ENCODE measurements around the gene CEP290.
A peak's percentile ranks its signal among the peaks of the same experiment; 100 is the strongest.
"Not testable (repeated sequence)": the region's sequence is repeated elsewhere in the genome, so short reads cannot be mapped to it uniquely, and the experiment has no call there.

Gene CEP290

DNA sequence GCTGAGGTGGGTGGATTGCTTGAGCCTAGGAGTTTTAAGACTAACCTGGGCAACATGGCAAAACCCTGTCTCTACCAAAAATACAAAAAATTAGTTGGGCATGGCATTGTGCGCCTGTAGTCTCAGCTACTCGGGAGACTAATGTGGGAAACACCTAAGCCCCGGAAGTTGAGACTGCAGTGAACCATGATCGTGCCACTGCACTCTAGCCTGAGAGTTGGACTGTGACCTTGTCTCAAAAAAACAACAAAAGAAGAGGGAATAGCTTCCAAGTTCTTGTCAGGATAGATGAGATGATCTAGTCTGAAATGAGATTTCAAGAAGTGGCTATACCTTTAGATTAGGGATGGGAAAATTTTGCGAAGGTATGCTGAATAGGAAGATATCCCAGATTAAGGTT is 97.9 kb downstream of the CEP290 start:
- POLR2A ChIA-PET = no interaction called here
- CTCF ChIA-PET = interaction anchor here (3.1 kb wide), 1 partner anchor 8 kb away, joined by 11 read pairs; no protein-coding TSS in a partner anchor
- no peak for DNase-seq (ENCODE audit: low read depth, low spot score)
- no peak overlapping the region for H3K4me3 ChIP-seq (ENCODE audit: low read depth, low read length)
- TF ChIP-seq, protein P1, sequence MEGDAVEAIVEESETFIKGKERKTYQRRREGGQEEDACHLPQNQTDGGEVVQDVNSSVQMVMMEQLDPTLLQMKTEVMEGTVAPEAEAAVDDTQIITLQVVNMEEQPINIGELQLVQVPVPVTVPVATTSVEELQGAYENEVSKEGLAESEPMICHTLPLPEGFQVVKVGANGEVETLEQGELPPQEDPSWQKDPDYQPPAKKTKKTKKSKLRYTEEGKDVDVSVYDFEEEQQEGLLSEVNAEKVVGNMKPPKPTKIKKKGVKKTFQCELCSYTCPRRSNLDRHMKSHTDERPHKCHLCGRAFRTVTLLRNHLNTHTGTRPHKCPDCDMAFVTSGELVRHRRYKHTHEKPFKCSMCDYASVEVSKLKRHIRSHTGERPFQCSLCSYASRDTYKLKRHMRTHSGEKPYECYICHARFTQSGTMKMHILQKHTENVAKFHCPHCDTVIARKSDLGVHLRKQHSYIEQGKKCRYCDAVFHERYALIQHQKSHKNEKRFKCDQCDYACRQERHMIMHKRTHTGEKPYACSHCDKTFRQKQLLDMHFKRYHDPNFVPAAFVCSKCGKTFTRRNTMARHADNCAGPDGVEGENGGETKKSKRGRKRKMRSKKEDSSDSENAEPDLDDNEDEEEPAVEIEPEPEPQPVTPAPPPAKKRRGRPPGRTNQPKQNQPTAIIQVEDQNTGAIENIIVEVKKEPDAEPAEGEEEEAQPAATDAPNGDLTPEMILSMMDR (IDR thresholded peaks at IDR 0.05; ENCODE audit: insufficient read depth, low read length, missing control alignments) = no peak

- TF ChIP-seq, protein P1 (IDR thresholded peaks at IDR 0.05; ENCODE audit: insufficient read depth, low read length, missing control alignments) = no peak
- ChIA-PET CTCF (interaction anchor here (2.3 kb wide), 1 partner anchor 16 kb away, joined by 11 read pairs; no protein-coding TSS in a partner anchor), POLR2A (no interaction called here)
- H3K4me3 ChIP-seq (ENCODE audit: low read depth, low read length) = no peak overlapping the region
- no peak for DNase-seq (ENCODE audit: low read depth, low spot score)
These were observed 104.1 kb downstream of the CEP290 start for GRCh38 chr12:88037770-88038169.

DNA sequence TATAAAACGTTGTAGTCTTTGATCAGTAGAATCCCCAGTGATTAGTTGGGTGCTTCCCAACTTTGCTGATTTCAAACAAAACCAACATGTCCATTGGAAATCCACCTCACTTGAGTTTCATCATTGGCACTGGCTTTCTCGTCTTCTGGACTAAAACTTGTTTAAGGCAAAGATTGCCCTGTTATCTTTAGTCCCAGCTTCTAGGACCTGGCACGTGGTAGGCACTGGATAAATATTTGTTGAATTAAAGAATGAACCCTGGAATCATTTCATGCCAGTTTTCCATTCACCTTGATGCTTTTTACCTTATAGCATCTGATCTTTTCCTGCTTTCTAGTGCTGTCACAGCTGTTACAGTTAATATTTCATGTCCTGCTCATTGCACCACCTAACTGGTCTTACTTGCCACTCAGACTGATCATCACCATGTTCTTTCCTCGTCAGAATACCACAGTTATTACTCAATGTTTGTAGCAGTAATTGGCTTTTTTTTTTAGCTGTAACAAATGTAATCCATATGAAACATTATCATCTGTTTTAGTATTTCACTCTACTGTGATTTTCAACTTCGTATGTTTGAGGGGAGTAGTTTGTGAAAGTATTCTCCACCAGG is 105.4 kb downstream of the CEP290 start:
- DNase-seq (ENCODE audit: low read depth, low spot score) = no peak
- ChIA-PET CTCF (no interaction called here), POLR2A (no interaction called here)
- peak overlapping the region; percentile 88 for H3K4me3 ChIP-seq (ENCODE audit: low read depth, low read length)
- TF ChIP-seq, protein P1 (IDR thresholded peaks at IDR 0.05; ENCODE audit: insufficient read depth, low read length, missing control alignments) = no peak

- no peak for DNase-seq (ENCODE audit: low read depth, low spot score)
- POLR2A ChIA-PET = no interaction called here
- CTCF ChIA-PET = no interaction called here
- peak overlapping the region; percentile 88 for H3K4me3 ChIP-seq (ENCODE audit: low read depth, low read length)
- TF ChIP-seq, protein P1 (IDR thresholded peaks at IDR 0.05; ENCODE audit: insufficient read depth, low read length, missing control alignments) = no peak
These were observed 106.0 kb downstream of the CEP290 start for GRCh38 chr12:88035907-88036289.

- CTCF ChIA-PET = no interaction called here
- H3K4me3 ChIP-seq (ENCODE audit: low read depth, low read length) = peak overlapping the region; percentile 88
- TF ChIP-seq, protein P1 (IDR thresholded peaks at IDR 0.05; ENCODE audit: insufficient read depth, low read length, missing control alignments) = no peak
- POLR2A ChIA-PET = interaction anchor here (0.6 kb wide), 1 partner anchor 486 kb away, joined by 3 read pairs; no protein-coding TSS in a partner anchor
- DNase-seq (ENCODE audit: low read depth, low spot score) = no peak
These were observed 106.5 kb downstream of the CEP290 start for GRCh38 chr12:88035271-88035906.

GRCh38 chr12:88031161-88031560 is 110.7 kb downstream of the CEP290 start:
- CTCF ChIA-PET; DNase-seq (ENCODE audit: low read depth, low spot score); H3K4me3 ChIP-seq (ENCODE audit: low read depth, low read length); POLR2A ChIA-PET: not testable (repeated sequence)

Measured in AG04449 (cell line).